ENCODE measurements around the gene ALOX5AP. TPM values are rescaled to one million over a fixed set of nuclear protein-coding genes. Genes with fewer than 3 reads are reported as not detected.

ALOX5AP gene
- total RNA-seq, 1 donor from 2014 or later, result 5.7 TPM

- peaks cover 0 to 2% of the 10 kb centered on the region in 2 donors for H3K4me1 ChIP-seq
- H3K9me3 ChIP-seq, result no peaks in the 10 kb centered on the region
- H3K27me3 ChIP-seq, result no peaks in the 10 kb centered on the region
- DNase-seq (ENCODE audit: low spot score in 2 of 2), result no peak
- H3K27ac ChIP-seq, result no peak overlapping the region
- H3K36me3 ChIP-seq, result no peaks in the 10 kb centered on the region
- intact Hi-C loops (cut with DNase I), result no loop called here
- no peak for TF ChIP-seq CTCF (IDR thresholded peaks at IDR 0.05)
- H3K4me3 ChIP-seq, result no peak overlapping the region
These were observed 5.5 kb upstream of the ALOX5AP start for GRCh38 chr13:30729801-30730200.

- H3K36me3 ChIP-seq, result no peaks in the 10 kb centered on the region
- intact Hi-C loops (cut with DNase I), result no loop called here
- H3K27ac ChIP-seq, result no peak overlapping the region
- no peaks in the 10 kb centered on the region for H3K27me3 ChIP-seq
- H3K4me1 ChIP-seq, result peaks cover 0 to 2% of the 10 kb centered on the region in 2 donors
- DNase-seq (ENCODE audit: low spot score in 2 of 2), result no peak
- no peaks in the 10 kb centered on the region for H3K9me3 ChIP-seq
- no peak for TF ChIP-seq CTCF (IDR thresholded peaks at IDR 0.05)
- no peak overlapping the region for H3K4me3 ChIP-seq
These were observed 4.8 kb upstream of the ALOX5AP start for GRCh38 chr13:30730526-30730925.

GRCh38 chr13:30731361-30732045 lies 3.8 kb upstream of the ALOX5AP start:
- Histone ChIP-seq H3K4me1 (peaks cover 0 to 2% of the 10 kb centered on the region in 2 donors), H3K9me3 (no peaks in the 10 kb centered on the region), H3K4me3 (no peak overlapping the region), H3K36me3 (no peaks in the 10 kb centered on the region), H3K27ac (no peak overlapping the region), H3K27me3 (no peaks in the 10 kb centered on the region)
- no peak for TF ChIP-seq CTCF (IDR thresholded peaks at IDR 0.05)
- DNase-seq (ENCODE audit: low spot score in 2 of 2), result no peak
- intact Hi-C loops (cut with DNase I), result no loop called here

- Histone ChIP-seq H3K27me3 (no peaks in the 10 kb centered on the region), H3K27ac (no peak overlapping the region), H3K4me3 (no peak overlapping the region), H3K36me3 (no peaks in the 10 kb centered on the region), H3K9me3 (no peaks in the 10 kb centered on the region), H3K4me1 (peaks cover 0 to 2% of the 10 kb centered on the region in 2 donors)
- intact Hi-C loops (cut with DNase I), result no loop called here
- no peak for DNase-seq (ENCODE audit: low spot score in 2 of 2)
- TF ChIP-seq CTCF (IDR thresholded peaks at IDR 0.05), result no peak
These were observed 3.3 kb upstream of the ALOX5AP start for GRCh38 chr13:30732046-30732390.

GRCh38 chr13:30734439-30734838 lies 904 bp upstream of the ALOX5AP start:
- no peaks in the 10 kb centered on the region for H3K9me3 ChIP-seq
- H3K4me1 ChIP-seq, result peaks cover 0 to 2% of the 10 kb centered on the region in 2 donors
- H3K4me3 ChIP-seq, result no peak overlapping the region
- H3K27me3 ChIP-seq, result no peaks in the 10 kb centered on the region
- H3K36me3 ChIP-seq, result no peaks in the 10 kb centered on the region
- intact Hi-C loops (cut with DNase I), result no loop called here
- H3K27ac ChIP-seq, result no peak overlapping the region
- TF ChIP-seq CTCF (IDR thresholded peaks at IDR 0.05), result no peak
- DNase-seq (ENCODE audit: low spot score in 2 of 2), result no peak

- intact Hi-C loops (cut with DNase I), result no loop called here
- DNase-seq (ENCODE audit: low spot score in 2 of 2), result no peak
- TF ChIP-seq CTCF (IDR thresholded peaks at IDR 0.05), result no peak
- Histone ChIP-seq H3K27me3 (no peaks in the 10 kb centered on the region), H3K4me3 (peak overlapping the region; percentile 8 to 27), H3K4me1 (no peaks in the 10 kb centered on the region), H3K27ac (no peak overlapping the region), H3K9me3 (no peaks in the 10 kb centered on the region), H3K36me3 (no peaks in the 10 kb centered on the region)
These were observed 481 bp downstream of the ALOX5AP start for GRCh38 chr13:30735872-30736175.
